PC-3 (cell line): ENCODE results near the gene IFI27L2. TPM values are rescaled to one million over a fixed set of nuclear protein-coding genes. Genes with fewer than 3 reads are reported as not detected.

Experiments
- ATAC-seq: fragments of 200-7000 bp; cut with Tn5 transposase; 2 replicates; pipeline ENCODE4 v1.9.1; 2020; ENCODE audit warnings: mild to moderate bottlenecking, moderate library complexity
- BruUV-seq: library from RNA; stranded (reverse); fragments of 400-500 nt; replicated peaks from 2 replicates; lab custom pipeline; 2021; lab: Mats Ljungman, UMichigan
- CTCF ChIA-PET: fragments of 300-600 bp; sonication (Branson Sonifier 250); formaldehyde crosslinking; loops from one replicate; lab custom pipeline; 2022; ENCODE audit warnings: antibody characterized with exemption; lab: Charles Lee
- POLR2A ChIA-PET: fragments of 300-600 bp; sonication (Branson Sonifier 250); formaldehyde crosslinking; loops from one replicate; lab custom pipeline; 2022; ENCODE audit warnings: antibody characterized with exemption; ENCODE audit not compliant: unreplicated experiment; lab: Charles Lee
- DNase-seq: peaks from one replicate; pipeline ENCODE4 v3.0.0-alpha.2; 2015
- H2AFZ ChIP-seq: fragments of 300-600 bp; sonication (generic); 2 replicates; pipeline ENCODE4 v1.6.0; 2016; ENCODE audit warnings: antibody characterized with exemption, low read length
- H3F3A ChIP-seq: fragments of 300-600 bp; sonication (generic); one replicate; pipeline ENCODE4 v1.6.0; 2017; ENCODE audit warnings: antibody characterized with exemption, low read length, control low read depth, mild to moderate bottlenecking; ENCODE audit not compliant: unreplicated experiment
- H3K27ac ChIP-seq: fragments of 300-600 bp; sonication (generic); 2 replicates; pipeline ENCODE4 v1.5.1; 2016; ENCODE audit warnings: mild to moderate bottlenecking, low read length
- H3K27me3 ChIP-seq: fragments of 300-600 bp; sonication (generic); 2 replicates; pipeline ENCODE4 v1.6.1; 2016; ENCODE audit warnings: low read length, mixed read lengths
- H3K36me3 ChIP-seq: fragments of 300-600 bp; sonication (generic); 2 replicates; pipeline ENCODE4 v1.6.1; 2016; ENCODE audit warnings: low read depth, mixed run types, low read length, mixed read lengths
- H3K4me1 ChIP-seq: fragments of 300-600 bp; sonication (generic); 2 replicates; pipeline ENCODE4 v1.5.1; 2016; ENCODE audit warnings: low read length; ENCODE audit not compliant: insufficient read depth
- H3K4me2 ChIP-seq: fragments of 300-600 bp; sonication (generic); 2 replicates; pipeline ENCODE4 v1.6.0; 2016; ENCODE audit warnings: low read length
- H3K4me3 ChIP-seq: fragments of 300-600 bp; sonication (generic); 2 replicates; pipeline ENCODE4 v1.5.1; 2016; ENCODE audit warnings: mild to moderate bottlenecking, low read length, mixed read lengths
- H3K79me2 ChIP-seq: fragments of 300-600 bp; sonication (generic); 2 replicates; pipeline ENCODE4 v1.6.1; 2017; ENCODE audit warnings: low read length, mixed read lengths
- H3K9ac ChIP-seq: fragments of 300-600 bp; sonication (generic); 2 replicates; pipeline ENCODE4 v1.6.0; 2016; ENCODE audit warnings: mild to moderate bottlenecking, low read length
- H3K9me2 ChIP-seq: fragments of 300-600 bp; sonication (generic); replicated peaks from 2 replicates; pipeline ENCODE4 v1.6.1; 2016; ENCODE audit warnings: mixed run types, low read length, mixed read lengths
- H3K9me3 ChIP-seq: fragments of 300-600 bp; sonication (generic); 2 replicates; pipeline ENCODE4 v1.6.1; 2016; ENCODE audit warnings: low read length, mixed read lengths
- H4K20me1 ChIP-seq: fragments of 300-600 bp; sonication (generic); 2 replicates; pipeline ENCODE4 v1.6.1; 2016; ENCODE audit warnings: low read length, mixed read lengths
- CTCF ChIP-seq: fragments of 300-600 bp; sonication (generic); conservative IDR thresholded peaks from 2 replicates; pipeline ENCODE4 v1.5.1; 2017; ENCODE audit warnings: antibody characterized with exemption, low read depth, mild to moderate bottlenecking, low read length
- EZH2 ChIP-seq: fragments of 300-600 bp; sonication (generic); IDR thresholded peaks from one replicate; pipeline ENCODE4 v1.6.1; 2017; ENCODE audit warnings: antibody characterized with exemption, mild to moderate bottlenecking, low read length; ENCODE audit not compliant: unreplicated experiment
- EZH2phosphoT487 ChIP-seq: fragments of 300-600 bp; sonication (generic); IDR thresholded peaks from 2 replicates; pipeline ENCODE4 v1.6.1; 2018; ENCODE audit warnings: mild to moderate bottlenecking, antibody characterized with exemption, low read length, borderline replicate concordance
- intact Hi-C: fragments of 100-400 bp; cut with micrococcal nuclease; formaldehyde crosslinking; loops from 2 replicates; pipeline ENCODE4 v1.9.0; 2023
- total RNA-seq: library from RNA; depleted of rRNA; stranded (reverse); fragments of >200 nt; gene quantifications from 2 replicates; pipeline ENCODE4 v1.2.3, GENCODE V29; 2014

IFI27L2 gene
- total RNA-seq, 1 experiment from 2014 or later = 42.7 TPM

- 0 out of 2 replicates have a peak, but pooled peaks cover 4% of the 10 kb centered on the region for H3K27me3 ChIP-seq
- H3K79me2 ChIP-seq = no peaks in the 10 kb centered on the region
- ATAC-seq (no peak), DNase-seq (no peak)
- no peaks in the 10 kb centered on the region for H3K9me2 ChIP-seq
- H3K27ac ChIP-seq = no peak overlapping the region
- H3K36me3 ChIP-seq = no peaks in the 10 kb centered on the region
- H2AFZ ChIP-seq = no peak overlapping the region
- H3K9ac ChIP-seq = no peak overlapping the region
- H4K20me1 ChIP-seq = no peaks in the 10 kb centered on the region
- no peaks in the 10 kb centered on the region for H3K9me3 ChIP-seq
- H3K4me2 ChIP-seq = no peak overlapping the region
- TF ChIP-seq CTCF (no peak), EZH2phosphoT487 (no peak), EZH2 (no peak)
- POLR2A ChIA-PET = no interaction called here
- no TSS peak for BruUV-seq
- intact Hi-C loops = no loop called here
- no peaks in the 10 kb centered on the region for H3K4me1 ChIP-seq
- CTCF ChIA-PET = no interaction called here
- H3F3A ChIP-seq = no peaks in the 10 kb centered on the region
- H3K4me3 ChIP-seq = no peak overlapping the region
Measured at GRCh38 chr14:94139006-94139405, 9.6 kb upstream of the IFI27L2 start.

GRCh38 chr14:94138251-94138650 lies 8.8 kb upstream of the IFI27L2 start:
- Histone ChIP-seq H3K27ac (no peak overlapping the region), H3K9me3 (no peaks in the 10 kb centered on the region), H4K20me1 (no peaks in the 10 kb centered on the region), H3K9ac (no peak overlapping the region), H3K9me2 (no peaks in the 10 kb centered on the region), H3K4me3 (no peak overlapping the region), H3K36me3 (no peaks in the 10 kb centered on the region), H3K4me2 (no peak overlapping the region), H3K79me2 (no peaks in the 10 kb centered on the region), H3K4me1 (no peaks in the 10 kb centered on the region), H3F3A (no peaks in the 10 kb centered on the region), H3K27me3 (0 out of 2 replicates have a peak, but pooled peaks cover 4% of the 10 kb centered on the region), H2AFZ (no peak overlapping the region)
- BruUV-seq = no TSS peak
- TF ChIP-seq CTCF (no peak), EZH2 (no peak), EZH2phosphoT487 (no peak)
- ATAC-seq (no peak), DNase-seq (no peak)
- ChIA-PET CTCF (no interaction called here), POLR2A (no interaction called here)
- intact Hi-C loops = no loop called here

GRCh38 chr14:94136575-94137331 lies 7.3 kb upstream of the IFI27L2 start:
- H3K27me3 ChIP-seq = 0 out of 2 replicates have a peak, but pooled peaks cover 4% of the 10 kb centered on the region
- no peaks in the 10 kb centered on the region for H3K9me3 ChIP-seq
- H3K27ac ChIP-seq = no peak overlapping the region
- no peaks in the 10 kb centered on the region for H3K4me1 ChIP-seq
- no peaks in the 10 kb centered on the region for H3K79me2 ChIP-seq
- H3K9ac ChIP-seq = no peak overlapping the region
- CTCF ChIA-PET = interaction anchor here (0.6 to 1.6 kb wide), 6 partner anchors 26 to 636 kb away, joined by 3 to 44 read pairs (median 8); partner anchors contain the start of gene IFI27
- peak overlapping the region; percentile 52; the same call in 1 of the 2 replicates for H3K4me2 ChIP-seq
- no peaks in the 10 kb centered on the region for H4K20me1 ChIP-seq
- no TSS peak for BruUV-seq
- H3K9me2 ChIP-seq = no peaks in the 10 kb centered on the region
- H3F3A ChIP-seq = no peaks in the 10 kb centered on the region
- POLR2A ChIA-PET = interaction anchor here (1.0 kb wide), 1 partner anchor 56 kb away, joined by 3 read pairs; the partner anchor contains the start of genes DDX24 and IFI27L1
- DNase-seq (peak; percentile 90), ATAC-seq (peak; percentile 96)
- H2AFZ ChIP-seq = peak overlapping the region; percentile 52; the same call in 1 of the 2 replicates
- TF ChIP-seq EZH2 (no peak), EZH2phosphoT487 (no peak), CTCF (peak; percentile 92)
- no peak overlapping the region for H3K4me3 ChIP-seq
- intact Hi-C loops = loop anchor here (1.0 to 2.0 kb wide), 5 partner anchors 44 to 200 kb away; partner anchors contain the start of genes DDX24 and IFI27L1
- H3K36me3 ChIP-seq = no peaks in the 10 kb centered on the region
